Activated T-cell treated with anti-CD3 and anti-CD28 coated beads, Interleukin-2, amount 50 U/mL, for 1 hour (primary cell): ENCODE results near the gene BIRC3.
A peak's percentile ranks its signal among the peaks of the same experiment; 100 is the strongest.
"Not testable (repeated sequence)": the region's sequence is repeated elsewhere in the genome, so short reads cannot be mapped to it uniquely, and the experiment has no call there.

Experiments
- DNase-seq: peaks from one replicate; pipeline ENCODE4 v3.0.0-alpha.2; 2020

The BIRC3 gene

GRCh38 chr11:102296757-102297156 is 20.5 kb upstream of the BIRC3 start:
- DNase-seq, result not testable (repeated sequence)

GRCh38 chr11:102300837-102301236 is 16.4 kb upstream of the BIRC3 start:
- DNase-seq, result peak; percentile 67

- no peak for DNase-seq
Observed at GRCh38 chr11:102302241-102302640, 15.0 kb upstream of the BIRC3 start.

DNA sequence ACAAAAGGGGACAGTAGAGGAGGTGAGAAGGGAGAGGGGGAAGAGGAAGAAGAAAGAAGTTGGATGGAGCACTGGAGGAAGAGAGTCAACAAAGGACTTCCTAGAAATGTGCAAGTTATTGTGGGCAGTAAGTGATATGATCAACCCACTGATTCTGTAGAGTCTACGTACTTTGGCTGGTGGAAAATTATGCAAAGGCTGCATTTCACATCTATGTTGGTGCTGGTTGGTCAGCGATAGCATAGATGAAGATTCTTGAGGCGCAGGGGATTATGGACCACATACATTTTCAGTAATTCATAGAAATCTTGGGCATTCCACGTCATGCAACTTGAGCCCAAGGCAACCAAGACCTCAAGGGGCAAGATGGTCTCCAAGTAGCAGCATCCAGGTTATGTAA is 12.6 kb upstream of the BIRC3 start:
- DNase-seq, result no peak

DNA sequence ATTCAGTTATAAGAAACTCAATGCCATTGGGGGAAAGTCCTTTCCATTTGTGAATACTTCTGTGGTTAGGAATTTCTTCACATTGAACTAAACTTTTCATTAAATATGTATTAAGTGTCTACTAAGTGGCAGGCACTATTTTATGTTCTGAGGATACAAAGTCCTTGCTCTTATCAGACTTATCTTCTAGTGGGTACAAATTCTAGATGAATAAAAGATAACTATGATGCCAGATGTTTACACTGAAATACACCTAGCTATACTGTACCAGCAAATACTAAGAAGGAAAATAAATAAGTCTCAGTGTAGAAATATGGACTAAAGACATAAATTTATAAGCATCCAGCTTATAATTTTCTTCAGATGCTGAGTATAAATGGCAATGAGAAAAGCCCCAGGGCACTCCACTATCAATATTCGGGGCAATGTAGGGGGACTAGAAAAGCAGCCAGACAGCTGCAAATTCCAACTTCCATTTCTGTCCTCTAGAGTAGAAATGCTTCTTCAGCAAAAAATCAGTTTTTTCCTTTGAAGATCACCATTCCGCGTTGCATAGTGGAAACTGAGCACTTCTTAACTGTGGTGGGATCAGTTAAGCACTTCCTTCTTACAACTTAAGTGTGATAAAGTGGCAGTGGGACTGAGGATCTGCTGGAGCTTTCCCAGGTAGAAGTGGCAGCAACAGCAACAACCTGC is 11.8 kb upstream of the BIRC3 start:
- no peak for DNase-seq

DNA sequence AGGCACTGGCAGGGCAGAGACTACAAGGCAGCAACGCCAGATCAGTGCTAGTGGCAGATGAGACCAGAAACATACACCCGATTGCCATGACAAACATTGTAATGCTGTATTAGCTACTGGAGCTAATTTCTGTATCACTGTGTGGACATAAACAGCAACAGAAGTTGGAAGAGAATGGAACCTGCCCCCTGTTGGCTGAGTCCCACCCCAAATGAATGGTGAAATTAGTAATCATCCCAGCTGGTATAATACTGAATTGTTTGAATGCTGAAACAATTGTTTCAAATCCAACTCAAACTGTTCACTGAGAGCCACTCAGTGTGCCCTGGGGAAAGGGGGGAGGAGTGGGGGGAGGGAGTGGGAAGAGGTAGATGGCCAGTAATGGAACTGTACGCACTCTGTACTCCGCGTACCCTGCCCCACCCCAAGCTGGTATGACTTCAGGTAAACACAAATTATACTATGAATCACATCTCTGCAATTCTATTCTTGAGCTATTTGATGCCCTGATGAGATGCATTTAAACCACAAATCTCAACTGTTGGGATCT is 11.2 kb upstream of the BIRC3 start:
- DNase-seq, result no peak

DNA sequence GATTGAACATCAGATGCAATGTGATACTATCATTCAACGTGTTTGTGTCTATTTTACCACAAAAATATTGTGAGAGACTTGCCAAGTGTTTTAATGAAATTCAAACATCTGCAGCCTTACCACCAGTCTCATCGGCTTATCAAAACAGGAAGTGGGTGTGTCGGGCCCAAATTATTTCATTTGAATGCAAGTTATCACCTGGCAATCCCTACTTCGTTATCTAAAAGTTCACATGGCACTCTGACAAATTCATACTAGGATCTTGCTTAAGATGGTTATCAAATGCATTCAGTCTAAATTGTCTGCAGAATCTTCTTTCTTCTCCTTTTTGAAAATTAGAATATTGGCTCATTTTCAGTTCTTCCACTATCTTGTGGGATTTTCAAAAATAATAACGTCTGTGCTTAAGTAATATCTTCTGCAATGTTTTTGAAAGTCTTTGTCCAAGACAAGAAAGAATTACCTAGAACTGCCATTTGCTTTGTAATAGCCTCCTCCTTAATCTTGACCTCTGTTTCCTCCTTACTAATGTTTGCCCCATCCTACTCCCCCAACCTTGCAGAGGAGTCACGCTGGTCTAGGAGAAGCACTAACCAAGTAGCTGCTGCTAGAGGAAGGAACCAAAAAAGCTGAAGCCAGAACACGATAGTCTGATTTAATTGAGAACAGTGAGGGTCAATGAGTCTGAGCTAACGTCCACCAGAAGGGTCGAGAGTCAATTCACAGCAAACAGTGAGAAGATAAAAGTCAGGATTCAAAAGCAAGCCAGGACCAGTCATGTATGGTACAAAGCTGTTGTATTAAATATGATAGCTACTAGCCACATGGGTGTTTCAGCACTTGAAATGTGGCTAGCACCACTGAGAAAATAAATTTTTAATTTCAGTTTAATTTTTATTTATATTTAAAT is 10.2 kb upstream of the BIRC3 start:
- no peak for DNase-seq

- no peak for DNase-seq
Observed at GRCh38 chr11:102307727-102308038, 9.6 kb upstream of the BIRC3 start.

DNA sequence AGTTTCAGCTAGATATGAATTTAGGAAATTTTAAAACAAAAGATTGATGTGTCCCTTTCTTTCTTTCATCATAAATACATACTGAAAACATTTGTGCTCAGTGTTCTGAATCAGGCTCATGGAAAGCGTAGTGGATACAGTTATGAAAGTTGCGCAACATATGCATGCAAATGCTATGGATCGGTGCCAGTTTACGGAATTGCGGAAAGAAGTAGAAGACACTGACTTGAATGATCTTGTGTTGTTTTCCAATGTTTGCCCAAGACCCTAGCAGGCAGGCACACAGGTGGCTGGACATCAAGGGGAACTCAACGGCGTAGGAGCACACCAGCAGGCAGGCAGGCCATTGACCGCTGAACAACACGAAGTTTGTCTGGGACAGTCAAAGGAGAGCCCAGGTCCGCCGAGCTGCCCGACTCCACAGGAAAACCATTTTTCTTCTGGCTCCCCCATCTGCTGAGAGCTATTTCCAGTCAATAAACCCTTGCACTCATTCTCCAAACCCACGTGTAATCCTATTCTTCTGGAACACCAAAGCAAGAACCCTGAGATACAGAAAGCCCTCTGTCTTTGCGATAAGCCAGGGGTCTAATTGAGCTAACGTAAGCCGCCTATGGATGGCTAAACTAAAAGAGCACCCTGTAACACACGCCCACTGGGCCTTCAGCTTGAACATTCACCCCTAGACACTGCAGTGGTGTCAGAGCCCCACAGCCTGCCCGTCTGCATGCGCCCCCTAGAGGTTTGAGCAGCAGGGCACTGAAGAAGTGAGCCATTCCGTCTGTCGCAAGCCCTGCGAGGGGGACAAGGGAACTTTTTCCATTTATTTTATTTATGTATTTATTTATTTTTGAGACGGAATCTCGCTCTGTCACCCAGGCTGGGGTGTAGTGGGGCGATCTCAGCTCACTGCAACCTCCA is 7.4 kb upstream of the BIRC3 start:
- DNase-seq, result no peak

GRCh38 chr11:102312667-102313066 is 4.6 kb upstream of the BIRC3 start:
- DNase-seq, result no peak

DNA sequence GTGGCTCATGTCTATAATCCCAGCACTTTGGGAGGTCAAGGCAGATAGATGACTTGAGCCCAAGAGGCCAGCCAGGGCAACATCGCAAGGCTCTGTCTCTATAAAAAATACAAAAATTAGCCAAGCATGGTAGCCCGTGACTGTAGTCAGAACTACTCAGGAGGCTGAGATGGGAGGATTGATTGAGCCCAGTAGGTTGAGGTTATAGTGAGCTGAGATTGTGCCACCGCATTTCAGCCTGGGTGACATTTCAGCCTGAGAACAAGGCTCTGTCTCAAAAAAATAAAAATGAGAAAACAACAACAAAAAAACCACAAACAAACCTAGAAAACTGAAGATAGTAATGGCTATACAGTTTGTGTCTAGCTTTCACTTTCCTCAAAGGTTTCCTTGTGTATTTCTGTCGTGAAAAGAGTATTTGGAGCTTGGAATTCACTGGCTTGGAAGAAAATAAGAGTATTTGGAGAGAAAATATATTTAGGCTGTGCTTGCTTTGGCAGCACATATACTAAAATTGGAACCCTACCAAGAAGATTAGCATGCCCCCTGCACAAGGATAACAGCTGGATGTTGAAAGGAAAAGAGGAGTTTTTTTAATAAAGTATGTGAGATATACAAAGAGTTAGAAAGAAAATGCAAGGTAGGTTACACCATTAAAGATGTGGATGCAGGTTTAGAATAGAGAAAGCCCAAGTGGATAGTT is 3.9 kb upstream of the BIRC3 start:
- no peak for DNase-seq

DNA sequence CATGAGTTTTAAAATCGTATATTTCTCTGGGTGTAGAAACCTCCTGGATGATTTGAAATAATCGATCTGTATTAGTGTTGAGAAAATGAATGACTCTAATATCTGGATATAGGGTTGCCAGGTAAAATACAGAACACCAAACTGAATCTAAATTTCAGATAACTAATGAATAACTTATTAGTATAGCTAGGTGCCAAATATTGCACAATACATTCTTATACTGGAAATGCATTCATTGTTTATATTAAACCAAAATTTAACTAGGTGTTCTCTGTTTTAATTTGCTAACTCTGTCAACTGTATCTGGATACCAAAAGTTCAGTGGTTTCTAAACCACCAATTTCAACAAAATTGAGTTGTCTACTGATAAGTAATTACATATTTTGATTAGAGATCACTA is 2.5 kb upstream of the BIRC3 start:
- no peak for DNase-seq

DNA sequence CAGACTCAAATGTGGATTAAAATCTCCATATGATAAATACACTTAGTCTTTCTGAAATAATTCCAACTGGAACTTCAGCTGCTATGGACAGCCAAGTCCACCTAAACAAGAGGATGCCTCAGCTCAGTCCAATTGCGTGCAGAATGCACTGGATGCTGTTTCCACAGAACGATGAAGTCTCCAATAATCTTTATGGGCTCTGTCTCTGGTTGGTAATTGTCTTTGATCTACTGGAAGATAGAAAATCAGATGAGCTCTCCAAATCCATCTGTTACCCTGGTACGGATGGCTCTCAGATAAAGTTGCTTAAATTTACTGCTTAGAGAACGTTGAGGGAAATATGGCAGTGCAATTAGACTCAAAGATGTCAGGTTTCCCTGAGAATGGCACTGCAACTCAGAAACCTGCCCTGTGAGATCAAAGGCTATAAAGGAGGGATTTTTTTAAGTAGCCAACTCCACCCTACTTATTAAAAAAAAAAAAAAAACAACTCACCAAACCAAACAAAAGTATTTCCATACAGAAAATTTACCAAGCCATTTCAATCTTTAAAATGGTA is 859 bp upstream of the BIRC3 start:
- no peak for DNase-seq

GRCh38 chr11:102317768-102318103 is 452 bp downstream of the BIRC3 start:
- no peak for DNase-seq

DNA sequence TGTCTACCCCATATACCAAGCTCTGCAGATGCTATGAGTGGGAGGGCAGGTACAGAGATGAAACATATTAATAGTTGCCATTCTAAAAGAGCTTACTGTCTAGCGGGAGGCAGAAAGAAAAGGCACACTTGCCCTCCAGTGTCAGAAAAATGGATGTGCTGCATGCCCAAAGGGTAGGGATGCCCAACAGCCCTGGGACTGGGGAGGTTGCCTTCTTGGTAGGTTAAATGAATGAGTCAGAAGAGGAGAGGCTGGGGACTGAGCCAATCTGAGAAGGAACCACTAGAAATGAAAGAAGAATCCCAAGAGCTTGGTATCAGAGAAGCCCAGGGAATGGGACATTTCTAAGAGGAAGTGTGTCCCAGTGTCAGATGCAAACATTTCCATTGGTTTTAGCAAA is 1.2 kb downstream of the BIRC3 start:
- DNase-seq, result peak; percentile 59

DNA sequence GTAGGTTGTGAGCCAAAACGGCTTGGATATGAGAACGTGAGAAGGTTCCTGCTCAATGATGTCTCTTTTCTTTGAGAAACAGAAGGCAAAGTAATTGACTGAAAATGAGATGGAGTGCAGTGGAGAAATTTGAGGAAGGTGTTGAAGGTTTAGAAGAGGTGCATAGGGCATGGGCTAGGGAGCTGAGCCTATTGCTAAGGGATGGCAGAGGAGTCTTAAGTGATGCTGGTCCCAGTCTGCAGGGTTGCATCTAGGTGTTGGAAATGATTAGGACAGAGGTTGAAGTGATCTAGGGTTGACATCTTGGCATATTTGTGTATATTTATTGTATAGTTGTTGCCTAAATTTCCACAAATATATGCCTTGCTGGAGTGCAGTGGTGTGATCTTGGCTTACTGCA is 2.3 kb downstream of the BIRC3 start:
- DNase-seq, result no peak

DNA sequence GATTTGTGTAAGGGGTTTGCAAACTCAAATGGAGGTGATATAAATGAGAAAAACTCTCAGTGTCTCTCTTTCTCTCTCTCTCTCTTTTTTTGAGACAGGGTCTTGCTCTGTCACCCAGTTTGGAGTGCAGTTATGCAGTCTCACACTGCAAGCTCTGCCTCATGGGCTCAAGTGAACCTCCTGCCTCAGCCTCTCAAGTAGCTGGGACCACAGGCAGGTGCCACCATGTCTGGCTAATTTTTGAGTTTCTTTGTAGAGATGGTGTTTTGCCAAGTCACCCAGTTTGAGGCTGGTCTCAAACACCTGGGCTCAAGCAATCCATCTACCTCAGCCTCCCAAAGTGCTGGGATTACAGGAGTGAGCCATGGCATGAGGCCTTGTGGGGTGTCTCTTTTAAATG is 2.9 kb downstream of the BIRC3 start:
- DNase-seq, result no peak

GRCh38 chr11:102320679-102321078 is 3.4 kb downstream of the BIRC3 start:
- no peak for DNase-seq

DNA sequence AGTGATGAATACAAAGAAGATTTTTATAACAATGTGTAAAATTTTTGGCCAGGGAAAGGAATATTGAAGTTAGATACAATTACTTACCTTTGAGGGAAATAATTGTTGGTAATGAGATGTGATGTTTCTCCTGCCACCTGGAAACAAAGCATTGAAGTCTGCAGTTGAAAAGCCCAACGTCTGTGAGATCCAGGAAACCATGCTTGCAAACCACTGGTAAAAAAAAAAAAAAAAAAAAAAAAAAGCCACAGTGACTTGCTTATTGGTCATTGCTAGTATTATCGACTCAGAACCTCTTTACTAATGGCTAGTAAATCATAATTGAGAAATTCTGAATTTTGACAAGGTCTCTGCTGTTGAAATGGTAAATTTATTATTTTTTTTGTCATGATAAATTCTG is 5.3 kb downstream of the BIRC3 start:
- no peak for DNase-seq

DNA sequence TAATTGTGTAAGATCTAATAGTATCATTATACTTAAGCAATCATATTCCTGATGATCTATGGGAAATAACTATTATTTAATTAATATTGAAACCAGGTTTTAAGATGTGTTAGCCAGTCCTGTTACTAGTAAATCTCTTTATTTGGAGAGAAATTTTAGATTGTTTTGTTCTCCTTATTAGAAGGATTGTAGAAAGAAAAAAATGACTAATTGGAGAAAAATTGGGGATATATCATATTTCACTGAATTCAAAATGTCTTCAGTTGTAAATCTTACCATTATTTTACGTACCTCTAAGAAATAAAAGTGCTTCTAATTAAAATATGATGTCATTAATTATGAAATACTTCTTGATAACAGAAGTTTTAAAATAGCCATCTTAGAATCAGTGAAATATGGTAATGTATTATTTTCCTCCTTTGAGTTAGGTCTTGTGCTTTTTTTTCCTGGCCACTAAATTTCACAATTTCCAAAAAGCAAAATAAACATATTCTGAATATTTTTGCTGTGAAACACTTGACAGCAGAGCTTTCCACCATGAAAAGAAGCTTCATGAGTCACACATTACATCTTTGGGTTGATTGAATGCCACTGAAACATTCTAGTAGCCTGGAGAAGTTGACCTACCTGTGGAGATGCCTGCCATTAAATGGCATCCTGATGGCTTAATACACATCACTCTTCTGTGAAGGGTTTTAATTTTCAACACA is 6.4 kb downstream of the BIRC3 start:
- DNase-seq, result no peak

- no peak for DNase-seq
Observed at GRCh38 chr11:102325088-102325487, 7.8 kb downstream of the BIRC3 start.

DNA sequence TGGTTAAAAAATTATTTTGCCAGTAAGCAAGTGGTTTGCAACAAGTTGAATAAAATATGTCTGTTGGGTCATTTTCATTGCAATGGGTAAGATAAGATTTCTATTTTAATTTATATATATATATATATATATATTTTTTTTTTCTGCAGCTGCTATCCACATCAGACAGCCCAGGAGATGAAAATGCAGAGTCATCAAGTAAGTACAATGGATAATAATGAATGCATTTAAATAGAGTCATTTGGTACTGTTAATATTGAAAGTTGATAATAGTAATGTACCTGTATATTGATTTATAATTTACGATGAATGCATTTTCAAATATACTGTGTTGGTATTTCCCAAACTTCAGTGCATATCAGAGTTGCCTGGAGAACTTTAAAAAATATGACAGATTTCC is 11.5 kb downstream of the BIRC3 start:
- no peak for DNase-seq
